Glomerular visceral epithelial cell (primary cell): ENCODE results near the gene SLC41A3.
A peak's percentile ranks its signal among the peaks of the same experiment; 100 is the strongest.
"Not testable (repeated sequence)": the region's sequence is repeated elsewhere in the genome, so short reads cannot be mapped to it uniquely, and the experiment has no call there.

Experiments
- DNase-seq: peaks from one replicate; pipeline ENCODE4 v3.0.0-alpha.2; 2016; ENCODE audit errors: extremely low spot score

The SLC41A3 gene

DNA sequence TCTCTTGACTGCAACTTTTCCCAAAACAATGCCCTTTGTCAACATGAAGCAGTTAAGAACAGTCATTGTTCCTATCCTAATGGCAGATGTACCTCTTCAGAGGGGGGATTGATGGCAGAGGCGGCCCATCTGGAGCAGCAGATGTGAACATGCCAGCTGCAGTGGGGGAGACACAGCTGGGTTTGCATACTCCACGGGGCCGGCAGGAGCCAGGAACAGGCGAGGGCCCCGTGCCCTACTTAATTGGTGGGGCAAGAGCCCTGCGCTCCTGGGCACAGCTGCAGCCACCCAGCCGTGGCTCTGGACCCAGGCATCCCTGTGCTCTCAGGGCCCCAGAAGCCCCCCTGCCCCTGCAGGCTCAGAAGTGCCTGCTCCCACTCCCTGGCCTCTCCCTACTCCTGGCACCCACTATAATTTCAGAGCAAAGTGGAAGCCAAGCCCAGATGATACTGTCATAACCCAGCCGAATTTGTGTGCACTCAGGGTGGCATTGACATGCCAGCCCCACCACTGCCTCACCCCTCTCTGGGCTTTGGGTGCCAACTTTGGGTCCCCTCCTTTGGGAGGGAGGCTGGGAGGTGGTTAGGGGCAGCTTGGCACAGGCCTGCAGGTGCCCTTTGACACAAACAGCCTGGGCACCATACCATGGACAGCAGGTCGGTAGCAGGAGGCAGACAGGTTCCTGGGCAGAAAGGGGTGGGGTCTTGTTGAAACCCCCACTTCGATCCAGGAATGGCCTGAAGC lies 80.3 kb downstream of the SLC41A3 start:
- no peak for DNase-seq

DNA sequence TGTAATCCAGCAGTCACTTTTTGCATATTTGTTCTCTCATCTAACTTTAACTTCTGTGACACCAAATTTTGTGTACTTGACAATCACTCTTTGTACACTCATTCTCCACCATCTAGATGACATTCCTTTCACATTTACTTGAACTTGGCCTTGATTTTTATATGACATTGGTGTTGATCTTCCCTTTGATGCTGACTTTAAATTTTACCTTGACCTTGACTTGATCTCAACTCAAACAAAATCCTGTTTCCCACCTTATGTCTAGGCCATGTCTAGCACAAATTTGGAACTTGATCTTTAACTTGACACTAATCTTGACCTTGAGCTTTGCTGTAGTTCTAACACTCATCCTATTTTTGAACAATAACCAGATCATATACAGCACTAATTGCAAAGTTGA lies 81.7 kb downstream of the SLC41A3 start:
- no peak for DNase-seq

DNA sequence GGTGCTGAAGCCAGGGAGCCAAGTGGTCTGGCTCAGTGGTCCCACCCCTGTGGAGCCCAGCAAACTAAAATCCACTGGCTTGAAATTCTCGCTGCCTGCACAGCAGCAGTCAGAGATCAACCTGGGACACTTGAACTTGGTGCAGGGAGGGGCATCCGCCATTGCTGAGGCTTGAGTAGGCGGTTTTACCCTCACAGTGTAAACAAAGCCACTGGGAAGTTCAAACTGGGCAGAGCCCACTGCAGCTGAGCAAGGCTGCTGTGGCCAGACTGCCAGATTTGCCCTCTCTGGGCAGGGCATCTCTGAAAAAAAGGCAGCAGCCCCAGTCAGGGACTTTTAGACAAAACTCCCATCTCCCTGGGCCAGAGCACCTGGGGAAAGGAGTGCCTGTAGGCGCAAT lies 87.2 kb downstream of the SLC41A3 start:
- not testable (repeated sequence) for DNase-seq

DNA sequence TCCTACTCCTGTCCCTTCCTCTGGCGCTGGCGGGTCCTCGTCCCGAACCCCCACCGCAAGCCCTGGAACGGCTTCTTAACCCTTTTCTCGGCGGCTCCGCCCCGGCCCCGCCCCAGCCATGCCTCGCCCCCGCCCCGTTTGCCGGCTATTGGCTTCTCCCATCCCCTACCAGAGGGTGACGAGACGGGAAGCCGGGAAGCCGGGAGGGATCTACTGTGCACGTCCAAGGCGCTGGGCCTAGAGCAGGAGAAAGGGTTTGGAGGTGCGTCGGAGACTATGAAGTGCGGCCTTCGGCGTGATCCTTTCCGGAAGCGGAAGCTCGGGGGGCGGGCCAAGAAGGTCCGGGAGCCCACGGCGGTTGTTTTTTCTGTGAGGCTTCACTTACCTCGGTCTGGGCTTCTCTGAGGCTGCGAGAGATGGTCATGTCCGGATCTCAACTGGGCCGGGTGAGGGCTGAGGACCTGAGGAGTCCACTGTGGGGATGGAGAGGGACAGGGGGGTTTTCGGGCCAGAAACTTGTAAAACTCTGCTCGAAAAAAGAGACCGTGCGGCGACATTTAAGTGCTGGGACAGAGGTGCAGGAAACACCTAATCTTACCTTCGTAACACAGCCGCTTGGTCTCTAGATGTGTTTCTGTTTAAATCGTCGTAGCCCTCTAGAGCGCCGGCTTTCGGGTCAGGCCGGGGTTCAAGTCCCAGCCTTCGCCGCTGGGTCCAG lies 93.5 kb downstream of the SLC41A3 start:
- peak; percentile 86 for DNase-seq

DNA sequence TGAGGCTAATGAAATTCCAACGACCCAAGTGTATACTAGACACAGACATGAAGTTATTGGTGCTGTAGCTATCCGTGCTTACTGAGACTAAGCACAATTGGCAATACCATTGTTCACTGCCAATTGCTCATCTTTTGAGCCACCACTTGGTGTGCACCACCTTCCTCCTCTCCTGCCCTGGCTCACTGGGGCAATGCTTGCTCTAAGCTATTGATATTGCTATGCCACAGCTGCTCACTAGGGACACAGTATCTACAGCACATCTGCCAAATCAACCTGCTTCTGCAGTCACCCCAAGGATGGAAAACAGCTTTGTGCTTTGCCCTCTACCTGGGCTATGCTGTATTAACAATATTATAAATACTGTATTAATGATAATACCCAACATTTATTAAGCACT lies 99.0 kb downstream of the SLC41A3 start:
- DNase-seq, result not testable (repeated sequence)

DNA sequence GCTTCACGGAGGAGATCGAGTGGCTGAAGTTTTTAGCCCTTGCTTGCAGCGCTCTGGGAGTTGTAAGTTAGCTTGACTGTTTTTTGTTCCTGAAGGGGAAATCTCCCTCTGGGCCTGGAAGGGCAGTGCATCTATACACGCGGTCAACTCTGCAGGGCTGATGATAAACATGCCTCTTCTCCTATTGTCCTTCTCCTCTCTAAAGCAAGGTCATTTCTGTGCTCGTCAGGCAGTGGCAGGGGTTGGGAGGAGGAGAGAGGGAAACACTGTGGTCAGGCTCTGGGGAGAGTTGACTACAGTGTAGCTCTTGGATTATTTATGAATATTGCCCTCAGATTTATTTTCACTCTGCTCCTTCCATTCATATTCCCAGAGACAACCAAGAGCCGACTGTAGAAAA lies 106.8 kb downstream of the SLC41A3 start:
- not testable (repeated sequence) for DNase-seq

DNA sequence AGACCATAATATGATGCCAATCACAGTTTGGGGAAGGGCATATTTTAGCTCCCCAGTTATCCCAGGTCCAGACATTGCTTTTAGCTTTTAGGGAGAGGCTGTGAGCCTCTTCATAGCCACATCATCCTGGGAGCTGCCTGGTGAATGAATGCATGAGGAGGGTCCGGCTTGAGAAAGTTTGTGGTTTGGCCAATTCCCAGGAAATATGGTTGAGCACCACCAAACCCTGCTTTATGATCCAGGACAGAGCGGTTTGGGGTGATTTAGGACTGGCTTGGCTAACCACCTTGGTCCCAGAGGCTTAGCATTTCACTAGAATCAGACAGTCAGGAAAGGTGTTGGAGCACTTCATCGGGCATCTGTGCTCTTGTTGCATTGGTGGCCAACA lies 107.9 kb downstream of the SLC41A3 start:
- DNase-seq, result peak; percentile 15

DNA sequence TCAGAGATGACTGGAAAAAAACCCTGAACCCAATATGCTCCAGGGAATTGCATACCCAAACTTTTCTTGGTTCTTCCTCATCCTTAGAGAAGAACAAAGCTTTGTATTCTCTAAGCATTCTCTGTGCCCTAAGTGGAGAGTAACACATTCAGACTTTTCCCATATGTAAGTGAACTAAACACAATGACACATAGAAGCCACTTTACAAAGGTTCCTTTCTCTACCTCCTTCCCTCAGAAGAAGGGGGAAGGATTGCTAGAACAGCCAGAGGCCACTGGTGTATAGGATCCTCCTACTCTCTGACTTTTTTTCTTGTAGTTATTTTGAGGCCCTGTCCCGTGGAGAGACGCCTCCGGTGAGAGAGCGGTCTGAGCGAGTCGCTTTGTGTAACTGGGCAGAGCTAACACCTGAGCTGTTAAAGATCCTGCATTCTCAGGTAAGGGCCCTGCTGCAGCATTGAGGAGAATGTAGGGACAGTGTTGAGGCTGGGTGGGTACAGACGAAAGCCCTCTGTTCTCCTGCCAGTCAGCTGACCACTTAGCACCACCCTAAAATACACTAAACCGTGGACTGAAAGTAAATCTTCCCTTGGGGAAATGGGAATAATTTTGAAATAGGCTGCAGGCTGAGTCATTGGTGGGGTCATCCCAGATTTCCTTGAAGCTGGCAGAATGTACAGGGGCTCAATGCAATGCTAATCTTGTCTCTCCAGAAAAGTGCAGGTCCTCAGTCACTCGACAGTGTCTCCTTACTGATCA lies 108.5 kb downstream of the SLC41A3 start:
- not testable (repeated sequence) for DNase-seq

DNA sequence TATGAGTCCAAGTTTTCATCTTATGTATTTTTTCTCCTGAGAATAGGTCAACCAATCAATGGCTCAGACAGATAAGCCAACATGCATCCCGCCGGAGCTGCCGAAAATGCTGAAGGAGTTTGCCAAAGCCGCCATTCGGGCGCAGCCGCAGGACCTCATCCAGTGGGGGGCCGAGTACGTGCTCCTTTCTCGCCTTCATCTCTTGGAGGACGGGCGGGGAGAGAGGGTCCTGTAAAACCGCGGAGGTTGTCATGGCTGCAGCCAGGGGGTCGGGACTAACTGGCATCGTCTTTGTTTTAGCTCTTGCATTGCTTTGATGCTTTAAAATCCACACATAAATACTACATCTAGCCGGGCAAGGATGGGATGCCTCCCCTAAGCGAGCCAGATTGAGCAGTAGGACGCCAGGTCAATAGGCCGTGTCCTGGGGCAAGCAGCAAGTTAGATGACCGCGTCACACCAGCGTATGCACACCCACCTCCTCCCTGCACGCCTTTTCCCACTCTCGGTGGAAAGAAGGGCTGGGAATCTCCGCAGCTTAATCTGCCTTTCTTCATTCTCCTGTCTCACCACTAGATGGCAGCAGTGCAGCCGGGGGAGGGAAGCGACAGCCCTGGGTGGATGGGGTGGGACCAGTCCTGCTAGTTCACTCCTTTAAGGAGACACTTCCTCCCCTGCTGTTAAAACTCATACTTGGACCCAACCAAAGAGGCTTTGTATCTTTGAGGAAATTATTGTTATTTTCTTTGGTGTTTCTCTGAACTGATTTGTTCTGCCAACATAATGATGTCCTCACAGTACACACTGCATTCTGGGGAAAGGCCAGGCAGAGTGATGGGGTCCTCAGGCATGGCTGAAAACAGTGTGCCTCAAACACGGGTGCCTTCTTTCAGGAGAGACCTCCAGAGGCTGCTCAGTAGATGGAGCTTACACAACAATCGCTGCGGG lies 111.7 kb downstream of the SLC41A3 start:
- DNase-seq, result peak; percentile 39

DNA sequence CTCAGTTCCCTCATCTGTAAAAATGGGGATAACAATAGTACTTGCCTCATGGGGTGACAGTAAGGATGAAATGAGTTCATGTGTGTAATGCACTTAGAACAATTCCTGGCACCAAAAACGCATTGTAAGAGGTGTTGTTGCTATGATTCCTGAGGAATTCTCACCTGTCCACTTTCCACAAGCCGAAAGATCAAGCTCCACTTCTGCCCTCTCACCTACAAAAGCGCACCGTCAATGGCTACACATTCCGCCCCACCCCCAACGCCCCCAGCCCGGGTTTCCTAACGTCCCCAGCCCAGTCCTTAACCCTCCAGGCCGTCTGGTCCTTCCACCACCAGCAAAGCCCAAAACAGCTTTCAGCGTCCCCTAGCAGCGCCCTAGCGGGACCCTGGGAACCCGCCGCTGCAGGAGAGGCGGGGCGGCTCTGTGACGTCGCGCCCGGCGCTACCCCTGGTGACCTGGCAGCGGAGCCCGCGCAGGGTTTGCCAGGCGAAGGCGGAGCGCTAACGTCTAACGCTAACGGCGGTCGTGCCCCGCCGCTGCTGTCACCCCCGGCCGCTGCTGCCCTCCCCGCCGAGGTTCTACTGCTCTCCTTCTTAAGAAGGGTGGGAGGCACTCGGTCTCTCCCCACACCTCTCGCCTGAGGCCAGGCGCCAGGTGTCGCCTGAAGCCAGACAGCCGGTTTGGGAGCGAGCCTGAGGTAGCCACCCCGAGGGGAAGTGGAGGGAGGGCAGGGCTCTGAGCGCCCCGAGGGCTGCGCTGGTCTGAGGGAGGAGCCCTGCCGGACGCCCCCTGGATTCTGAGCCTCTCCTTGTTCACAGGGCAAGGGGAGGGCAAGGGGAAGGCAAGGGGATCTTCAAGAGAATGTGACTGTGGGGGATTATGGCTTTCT lies 115.0 kb downstream of the SLC41A3 start, which contains the start of gene ROPN1B:
Gene ROPN1B (plus strand): TSS at position 478 of the 892 bp plus-strand sequence. CDS start 2,877 bp downstream, outside the sequence.
- DNase-seq, result not testable (repeated sequence)

DNA sequence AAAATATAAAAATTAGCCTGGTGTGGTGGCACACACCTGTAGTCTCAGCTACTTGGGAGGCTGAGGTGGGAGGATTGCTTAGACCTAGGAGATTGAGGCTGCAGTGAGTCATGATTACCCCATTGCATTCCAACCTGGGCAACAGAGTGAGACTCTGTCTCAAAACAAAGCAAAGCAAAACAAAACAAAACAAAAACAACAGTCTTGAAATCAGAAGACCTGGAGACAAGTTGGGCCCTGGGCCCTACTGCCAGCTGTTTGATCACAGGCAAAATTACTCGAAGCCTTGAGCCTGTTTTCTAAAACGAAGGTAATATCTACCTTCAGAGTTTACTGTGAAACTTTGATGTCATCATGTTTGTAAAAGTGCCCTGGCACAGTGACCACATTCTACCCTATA lies 115.8 kb downstream of the SLC41A3 start:
- DNase-seq, result not testable (repeated sequence)

DNA sequence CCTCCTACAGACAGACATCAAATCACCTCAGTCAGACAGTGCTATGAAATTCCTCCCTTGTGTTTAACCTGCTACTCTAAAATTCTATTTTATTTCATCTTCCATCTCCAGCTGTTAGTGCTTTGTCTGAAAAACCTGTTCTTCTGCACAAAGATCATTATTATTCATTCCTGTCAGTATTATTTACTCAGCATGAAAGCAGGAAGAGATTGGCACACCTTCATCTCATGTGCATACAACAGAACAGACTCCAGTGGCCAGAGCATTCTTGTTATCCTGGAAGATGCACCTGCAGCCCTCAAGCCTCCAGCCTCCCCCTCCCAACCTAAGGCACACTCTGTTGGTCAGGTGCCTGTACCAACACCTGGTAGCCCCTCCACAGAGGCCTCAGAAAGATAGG lies 116.8 kb downstream of the SLC41A3 start:
- DNase-seq, result no peak

DNA sequence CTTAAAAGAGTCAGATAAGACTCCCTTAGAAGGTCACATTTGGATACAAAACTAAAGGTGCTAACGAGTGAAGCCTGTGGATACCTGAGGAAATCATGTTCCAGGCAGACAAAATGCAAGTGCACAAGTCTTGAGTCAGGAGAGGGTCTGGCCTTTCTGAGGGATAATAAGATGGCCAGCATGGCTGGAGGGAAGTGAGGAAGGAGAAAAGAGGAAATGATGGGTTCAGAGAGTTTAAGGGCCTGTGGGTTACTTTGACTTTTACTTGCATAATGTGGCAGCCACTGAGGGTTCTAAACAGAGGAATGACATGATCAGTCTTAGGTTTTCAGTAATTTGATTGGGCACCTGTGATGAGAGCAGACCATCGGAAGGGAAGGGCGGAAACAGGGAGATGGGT lies 118.4 kb downstream of the SLC41A3 start:
- DNase-seq, result no peak

DNA sequence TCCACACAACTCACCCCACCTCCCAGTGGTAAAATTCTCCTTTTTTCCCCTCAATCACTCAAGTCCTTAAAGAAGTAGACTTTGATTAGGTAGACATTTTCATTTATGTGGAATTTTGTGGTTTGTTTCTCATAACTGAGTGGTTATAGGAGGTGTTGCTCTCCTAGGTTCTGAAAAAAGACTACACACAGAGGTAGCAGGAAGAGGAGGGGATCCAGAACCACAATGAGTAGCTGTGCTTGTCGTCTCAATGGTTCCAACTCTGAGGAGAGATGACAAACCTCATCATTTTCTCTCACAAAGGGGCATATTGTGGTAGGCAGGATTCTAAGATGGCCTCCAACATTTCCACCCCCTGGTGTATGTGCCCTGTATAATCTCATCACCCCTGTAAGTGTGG lies 120.1 kb downstream of the SLC41A3 start:
- DNase-seq, result not testable (repeated sequence)

DNA sequence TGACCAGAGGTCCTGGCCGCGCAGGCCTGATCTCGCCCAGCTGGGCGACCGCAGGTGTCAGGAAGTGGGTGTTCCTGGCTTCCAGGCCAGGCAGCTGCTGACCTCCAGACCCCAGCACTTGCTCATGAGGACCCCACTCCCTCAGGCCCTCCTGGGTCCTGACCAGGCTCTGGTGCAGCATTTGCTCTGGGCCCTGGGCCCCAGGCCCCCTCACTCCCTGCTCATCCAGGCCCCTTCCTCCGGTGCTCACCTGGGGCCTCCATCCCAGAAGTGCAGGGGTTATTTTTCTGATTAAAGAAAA lies 122.7 kb downstream of the SLC41A3 start:
- DNase-seq, result no peak

DNA sequence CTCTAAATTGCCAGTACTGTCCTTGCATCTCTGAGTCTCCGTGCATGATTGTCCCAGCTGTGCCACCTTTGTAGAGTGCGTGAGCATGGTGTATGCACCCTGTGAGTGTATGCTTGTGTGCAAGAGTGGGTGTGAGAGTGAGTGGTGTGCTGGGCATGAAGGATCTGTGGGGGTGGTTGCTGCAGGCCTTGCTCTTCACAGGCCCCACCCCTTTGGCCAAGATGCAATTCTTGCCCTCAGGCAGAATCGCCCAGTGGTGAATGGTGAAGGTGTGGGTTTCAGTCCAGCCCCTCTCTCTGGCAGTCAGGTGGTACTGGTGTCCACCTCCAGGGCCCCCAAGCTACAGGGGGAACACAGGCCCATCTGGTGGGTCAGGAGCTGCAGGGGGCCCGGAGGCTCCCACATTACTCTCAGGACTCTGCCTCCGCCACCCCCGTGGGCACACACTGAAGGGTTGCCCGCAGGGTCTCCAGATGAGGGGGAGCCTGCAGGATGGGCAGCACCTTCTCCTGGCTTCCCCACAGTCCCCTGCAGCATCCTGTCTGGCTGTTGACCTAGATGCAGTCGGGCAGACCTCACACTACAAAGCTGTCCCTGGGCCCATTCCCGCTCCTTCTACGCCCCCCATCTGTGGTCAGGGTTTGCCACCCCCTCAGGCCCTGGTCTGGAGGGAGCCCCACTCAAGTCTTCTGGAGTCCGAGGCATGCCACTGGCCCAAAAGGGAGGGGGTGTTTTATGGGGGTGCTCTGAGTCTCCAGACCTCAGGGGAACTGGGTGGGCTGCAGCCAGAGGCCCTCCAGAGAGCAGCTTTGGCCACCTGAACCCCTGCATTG lies 123.3 kb downstream of the SLC41A3 start:
- DNase-seq, result no peak

DNA sequence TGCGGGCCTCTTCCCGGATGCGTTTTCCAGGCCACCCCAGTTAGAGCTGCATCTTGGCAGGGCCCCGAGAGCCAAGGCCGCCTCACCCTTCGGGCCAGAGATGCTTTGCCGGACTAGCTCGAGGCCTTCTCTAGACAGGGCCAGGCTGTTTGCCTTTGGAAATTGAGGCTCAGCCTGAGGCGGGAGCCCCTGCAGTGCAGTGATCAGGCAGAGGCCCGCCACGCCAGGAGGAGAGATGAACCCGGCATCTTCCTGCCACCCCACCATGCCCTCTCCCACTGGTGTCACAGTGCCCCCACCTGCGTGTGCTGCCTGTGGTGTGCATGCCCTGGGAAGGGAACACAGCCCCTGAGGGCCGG lies 123.9 kb downstream of the SLC41A3 start:
- DNase-seq, result no peak

DNA sequence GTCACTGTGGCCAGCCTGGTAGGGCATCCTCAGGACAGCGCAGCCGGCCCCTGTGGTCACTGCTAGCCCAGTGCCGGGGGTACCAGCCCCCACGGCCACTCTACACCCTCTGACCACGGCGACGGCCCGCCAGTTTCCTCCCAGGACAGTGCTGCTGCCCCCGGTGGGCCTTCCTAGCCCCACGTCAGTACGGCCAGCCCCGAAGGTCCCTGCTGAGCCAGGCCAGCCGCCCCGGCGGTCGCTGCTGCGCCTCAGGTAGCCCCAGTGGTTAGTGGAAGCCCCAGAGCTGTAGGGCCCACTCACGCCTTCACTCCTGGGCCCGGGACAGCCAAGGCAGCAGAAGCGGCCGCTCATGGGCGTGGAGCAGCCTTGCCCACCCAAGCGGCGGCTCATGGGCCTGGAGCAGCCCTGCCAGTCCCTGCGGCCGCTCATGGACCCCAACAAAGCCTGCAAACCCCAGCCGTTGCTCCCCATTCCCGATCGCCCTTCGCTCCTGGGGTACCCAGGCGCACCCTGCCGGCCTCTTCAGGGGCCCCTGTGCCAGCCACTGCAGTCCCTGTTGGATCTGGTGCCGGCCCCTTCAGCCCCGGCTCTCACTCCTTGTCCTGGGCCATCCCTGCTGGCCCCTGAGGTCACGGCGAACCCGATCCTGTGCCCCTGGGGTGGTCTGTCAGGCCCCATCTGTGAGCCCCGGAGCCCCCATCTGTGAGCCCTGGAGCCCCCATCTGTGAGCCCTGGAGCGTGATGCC lies 124.4 kb downstream of the SLC41A3 start:
- DNase-seq, result no peak
